DOHH2 (cell line): ENCODE data around the gene POLG.

Experiments
- CTCF ChIP-seq: fragments of 200-600 bp; sonication (generic); IDR thresholded peaks from one replicate; pipeline ENCODE4 v1.5.1; 2014; ENCODE audit warnings: antibody characterized with exemption, mild to moderate bottlenecking, low read depth, low read length; ENCODE audit not compliant: poor library complexity, severe bottlenecking
- EZH2phosphoT487 ChIP-seq: fragments of 200-600 bp; sonication (generic); IDR thresholded peaks from 2 replicates; pipeline ENCODE4 v1.6.1; 2017; ENCODE audit warnings: borderline replicate concordance, mild to moderate bottlenecking, antibody characterized with exemption, low read length, moderate library complexity, mixed read lengths

GRCh38 chr15:89299896-89300295 lies 34.7 kb downstream of the POLG start:
- TF ChIP-seq CTCF (no peak), EZH2phosphoT487 (no peak)
